WTC11 (cell line): ENCODE data around the gene ZPR1.

Experiments
- GABPB1 ChIP-seq: sonication (generic); formaldehyde crosslinking; IDR thresholded peaks from 2 replicates; pipeline ENCODE4 v1.8.1; 2023; ENCODE audit warnings: mild to moderate bottlenecking, missing genetic modification reagents
- IRF1 ChIP-seq: sonication (generic); formaldehyde crosslinking; IDR thresholded peaks from 2 replicates; pipeline ENCODE4 v1.8.0; 2023; ENCODE audit warnings: missing genetic modification reagents

DNA sequence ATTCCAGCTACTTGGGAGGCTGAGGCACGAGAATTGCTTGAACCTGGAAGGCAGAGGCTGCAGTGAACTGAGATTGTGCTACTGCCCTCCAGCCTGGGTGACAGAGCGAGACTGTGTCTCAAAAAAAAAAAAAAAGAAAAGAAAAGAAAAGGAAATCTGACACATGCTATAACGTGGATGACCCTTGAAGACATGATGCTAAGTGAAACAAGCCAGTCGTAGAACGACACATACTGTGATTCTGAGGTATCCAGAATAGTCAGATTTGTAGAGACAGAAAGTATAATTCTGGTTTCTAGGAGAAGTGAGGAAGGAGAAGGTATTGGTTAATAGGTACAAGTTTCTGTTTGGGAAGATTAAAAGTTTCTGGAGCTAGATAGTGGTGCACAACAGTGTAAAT, 10.5 kb upstream of the ZPR1 start:
- TF ChIP-seq IRF1 = no peak
- no peak for TF ChIP-seq GABPB1 (CRISPR knock-in tag)
